GM18909 (cell line): ENCODE results near the gene MPIG6B.
"Not testable (repeated sequence)": the region's sequence is repeated elsewhere in the genome, so short reads cannot be mapped to it uniquely, and the experiment has no call there.

ENCODE experiments used
- ATAC-seq: cut with Tn5 transposase; IDR thresholded peaks from one replicate; pipeline ENCODE4 v1.9.1; 2021; ENCODE audit warnings: mild to moderate bottlenecking; ENCODE audit not compliant: unreplicated experiment, poor library complexity

MPIG6B gene

GRCh38 chr6:31697555-31697954 lies 25.6 kb upstream of the MPIG6B start:
- no peak for ATAC-seq

GRCh38 chr6:31700740-31701401 lies 22.3 kb upstream of the MPIG6B start:
- ATAC-seq: no peak

- ATAC-seq: no peak
Measured at GRCh38 chr6:31701666-31702404, 21.3 kb upstream of the MPIG6B start.

- ATAC-seq: no peak
Measured at GRCh38 chr6:31702405-31702818, 20.8 kb upstream of the MPIG6B start.

GRCh38 chr6:31702819-31703716 lies 20.1 kb upstream of the MPIG6B start, which contains the start of gene ABHD16A:
Gene ABHD16A, minus strand, starts transcription at chr6:31703324. Its CDS starts 43 bp downstream, at chr6:31703281.
- ATAC-seq: peak; percentile 85

- ATAC-seq: no peak
Measured at GRCh38 chr6:31705931-31706330, 17.2 kb upstream of the MPIG6B start.

- ATAC-seq: no peak
Measured at GRCh38 chr6:31706599-31706998, 16.6 kb upstream of the MPIG6B start, which contains the start of gene LY6G6F. Gene LY6G6F, plus strand, starts transcription at chr6:31706866. Its CDS starts 41 bp downstream, at chr6:31706907.

- ATAC-seq: no peak
Measured at GRCh38 chr6:31707701-31708100, 15.5 kb upstream of the MPIG6B start.

- ATAC-seq: no peak
Measured at GRCh38 chr6:31708224-31708623, 14.9 kb upstream of the MPIG6B start.

GRCh38 chr6:31709157-31709556 lies 14.0 kb upstream of the MPIG6B start:
- not testable (repeated sequence) for ATAC-seq

- no peak for ATAC-seq
Measured at GRCh38 chr6:31710523-31711219, 12.5 kb upstream of the MPIG6B start.

- ATAC-seq: no peak
Measured at GRCh38 chr6:31711233-31711632, 11.9 kb upstream of the MPIG6B start.

- ATAC-seq: no peak
Measured at GRCh38 chr6:31712296-31712695, 10.9 kb upstream of the MPIG6B start.

GRCh38 chr6:31713465-31713864 lies 9.7 kb upstream of the MPIG6B start:
- ATAC-seq: no peak

GRCh38 chr6:31713991-31714684 lies 9.0 kb upstream of the MPIG6B start:
- ATAC-seq: no peak

GRCh38 chr6:31715022-31715958 lies 7.9 kb upstream of the MPIG6B start, which contains the start of gene LY6G6D:
Gene LY6G6D, plus strand, starts transcription at chr6:31715348. Its CDS starts 8 bp downstream, at chr6:31715356.
- no peak for ATAC-seq

GRCh38 chr6:31717499-31718222 lies 5.5 kb upstream of the MPIG6B start:
- ATAC-seq: no peak

- ATAC-seq: no peak
Measured at GRCh38 chr6:31718265-31718664, 4.9 kb upstream of the MPIG6B start.
